Hepatocyte (in vitro differentiated cells): ENCODE data around the gene SH3BP4. TPM values are rescaled to one million over a fixed set of nuclear protein-coding genes. Genes with fewer than 3 reads are reported as not detected.

ENCODE experiments used
- DNase-seq: peaks from one replicate; pipeline ENCODE4 v3.0.0-alpha.2; 2016; ENCODE audit warnings: low spot score
- H2AFZ ChIP-seq: fragments of 200-600 bp; sonication (generic); 2 replicates; pipeline ENCODE4 v1.6.0; 2016; ENCODE audit warnings: antibody characterized with exemption, mild to moderate bottlenecking
- H3K27ac ChIP-seq: fragments of 200-600 bp; sonication (generic); 2 replicates; pipeline ENCODE4 v1.5.1; 2016; ENCODE audit warnings: mild to moderate bottlenecking
- H3K27me3 ChIP-seq: fragments of 200-600 bp; sonication (generic); 2 replicates; pipeline ENCODE4 v1.6.1; 2016
- H3K36me3 ChIP-seq: fragments of 200-600 bp; sonication (generic); replicated peaks from 2 replicates; pipeline ENCODE4 v1.5.1; 2016; ENCODE audit warnings: low read depth; ENCODE audit not compliant: insufficient read depth
- H3K4me1 ChIP-seq: fragments of 200-600 bp; sonication (generic); 2 replicates; pipeline ENCODE4 v1.5.1; 2016; ENCODE audit warnings: mild to moderate bottlenecking, moderate library complexity; ENCODE audit not compliant: insufficient read depth
- H3K4me2 ChIP-seq: fragments of 200-600 bp; sonication (generic); 2 replicates; pipeline ENCODE4 v1.6.0; 2016
- H3K4me3 ChIP-seq: fragments of 200-600 bp; sonication (generic); 2 replicates; pipeline ENCODE4 v1.5.1; 2016; ENCODE audit warnings: mild to moderate bottlenecking
- H3K79me2 ChIP-seq: fragments of 200-600 bp; sonication (generic); 2 replicates; pipeline ENCODE4 v1.6.0; 2017; ENCODE audit warnings: mild to moderate bottlenecking
- H3K9me2 ChIP-seq: fragments of 200-600 bp; sonication (generic); replicated peaks from 2 replicates; pipeline ENCODE4 v1.6.0; 2017; ENCODE audit warnings: mild to moderate bottlenecking; ENCODE audit not compliant: insufficient read depth
- H3K9me3 ChIP-seq: fragments of 200-600 bp; sonication (generic); 2 replicates; pipeline ENCODE4 v1.5.1; 2016; ENCODE audit warnings: low read depth, mild to moderate bottlenecking
- H4K20me1 ChIP-seq: fragments of 200-600 bp; sonication (generic); 2 replicates; pipeline ENCODE4 v1.6.0; 2016; ENCODE audit warnings: mild to moderate bottlenecking; ENCODE audit not compliant: insufficient read depth, poor library complexity, severe bottlenecking
- EZH2 ChIP-seq: fragments of 200-600 bp; sonication (generic); IDR thresholded peaks from 2 replicates; pipeline ENCODE4 v1.6.1; 2016; ENCODE audit warnings: antibody characterized with exemption, mild to moderate bottlenecking, borderline replicate concordance
- EZH2phosphoT487 ChIP-seq: fragments of 200-600 bp; sonication (generic); IDR thresholded peaks from one replicate; pipeline ENCODE4 v1.6.1; 2018; ENCODE audit warnings: antibody characterized with exemption, mild to moderate bottlenecking, low read depth, moderate library complexity; ENCODE audit not compliant: unreplicated experiment, severe bottlenecking
- WGBS: methylation state at CpG from one replicate; pipeline ENCODE4 v1.1.6; 2016; ENCODE audit warnings: low lambda C conversion rate; ENCODE audit errors: missing lambda C conversion rate; 5-methylcytosine and 5-hydroxymethylcytosine counted together
- polyA plus RNA-seq: library from polyadenylated mRNA; unstranded; fragments of >200 nt; fragmentation: Nextera tagmentation; extraction: Ambion mirVana; gene quantifications from 2 replicates; pipeline ENCODE4 v1.2.1, GENCODE V29; 2016
- total RNA-seq: library from RNA; depleted of rRNA; stranded (reverse); fragments of >200 nt; gene quantifications from 2 replicates; pipeline ENCODE4 v1.2.3, GENCODE V29; 2014
- TF ChIP-seq, protein P1 (sequence below): fragments of 200-600 bp; sonication (generic); IDR thresholded peaks from 2 replicates; pipeline ENCODE4 v1.5.1; 2016; ENCODE audit warnings: antibody characterized with exemption, mild to moderate bottlenecking; ENCODE audit not compliant: poor library complexity

The SH3BP4 gene
- total and polyA plus RNA-seq, 2 experiments from 2014 or later: 23.3 to 32.0 TPM

DNA sequence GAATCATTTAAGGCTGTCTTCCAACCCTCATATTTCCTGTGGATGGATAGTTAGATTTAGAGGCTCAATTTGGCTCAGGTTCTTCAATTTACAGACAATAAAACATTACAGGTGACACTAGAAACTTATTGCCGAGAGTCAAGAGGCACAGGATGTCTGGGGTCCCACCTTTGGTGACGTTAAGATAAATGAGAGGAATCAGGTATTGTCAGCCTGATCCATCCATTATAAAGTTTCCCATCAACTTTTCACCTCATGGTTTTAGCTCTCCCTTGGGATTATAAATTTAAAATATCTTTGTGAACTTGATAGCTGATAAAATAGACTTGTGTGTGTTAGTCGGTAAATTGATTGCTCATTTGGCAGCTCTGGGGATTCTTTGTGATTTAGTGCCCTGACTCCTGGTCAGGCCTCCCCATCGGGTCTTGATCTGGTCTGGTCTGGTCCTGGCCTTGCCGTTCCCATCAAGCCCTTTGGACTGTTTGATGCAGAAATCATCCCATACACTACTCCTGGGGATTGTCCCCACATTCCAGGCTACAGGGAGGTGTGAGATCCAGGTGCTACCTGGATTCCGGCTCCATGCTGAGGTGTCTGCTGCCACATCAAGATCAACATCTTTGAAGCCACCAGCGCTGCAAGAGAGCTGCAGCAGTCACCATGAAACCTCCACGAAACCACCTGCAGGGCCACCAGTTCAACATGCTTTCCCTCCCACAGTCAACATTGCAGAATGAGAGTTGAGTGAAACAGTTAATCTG is 130.9 kb downstream of the SH3BP4 start:
- no peaks in the 10 kb centered on the region for H3K9me3 ChIP-seq
- TF ChIP-seq, protein P1, sequence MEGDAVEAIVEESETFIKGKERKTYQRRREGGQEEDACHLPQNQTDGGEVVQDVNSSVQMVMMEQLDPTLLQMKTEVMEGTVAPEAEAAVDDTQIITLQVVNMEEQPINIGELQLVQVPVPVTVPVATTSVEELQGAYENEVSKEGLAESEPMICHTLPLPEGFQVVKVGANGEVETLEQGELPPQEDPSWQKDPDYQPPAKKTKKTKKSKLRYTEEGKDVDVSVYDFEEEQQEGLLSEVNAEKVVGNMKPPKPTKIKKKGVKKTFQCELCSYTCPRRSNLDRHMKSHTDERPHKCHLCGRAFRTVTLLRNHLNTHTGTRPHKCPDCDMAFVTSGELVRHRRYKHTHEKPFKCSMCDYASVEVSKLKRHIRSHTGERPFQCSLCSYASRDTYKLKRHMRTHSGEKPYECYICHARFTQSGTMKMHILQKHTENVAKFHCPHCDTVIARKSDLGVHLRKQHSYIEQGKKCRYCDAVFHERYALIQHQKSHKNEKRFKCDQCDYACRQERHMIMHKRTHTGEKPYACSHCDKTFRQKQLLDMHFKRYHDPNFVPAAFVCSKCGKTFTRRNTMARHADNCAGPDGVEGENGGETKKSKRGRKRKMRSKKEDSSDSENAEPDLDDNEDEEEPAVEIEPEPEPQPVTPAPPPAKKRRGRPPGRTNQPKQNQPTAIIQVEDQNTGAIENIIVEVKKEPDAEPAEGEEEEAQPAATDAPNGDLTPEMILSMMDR: no peak
- WGBS: 85% methylated on average over 8 of the region's 8 CpGs

DNA sequence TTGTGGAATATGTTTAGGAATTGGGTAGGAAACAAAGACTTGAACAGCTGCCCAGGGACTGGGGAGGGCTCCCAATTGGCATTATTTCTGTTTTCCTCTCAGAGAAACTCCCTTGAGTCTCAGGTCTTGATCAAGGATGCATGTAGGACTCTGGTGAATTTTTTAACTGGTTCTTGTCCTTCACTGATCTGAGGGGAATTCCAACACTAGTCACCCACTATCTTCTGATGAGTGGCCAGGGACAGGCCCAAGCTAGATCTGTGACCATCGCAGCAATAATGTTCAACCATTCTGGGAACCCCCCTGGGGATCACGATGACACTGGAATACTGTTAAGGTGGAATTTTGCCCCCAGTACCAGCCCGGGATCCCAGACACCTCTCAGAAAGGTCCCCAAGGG is 132.0 kb downstream of the SH3BP4 start:
- H3K4me3 ChIP-seq: no peak overlapping the region
- H4K20me1 ChIP-seq: no peaks in the 10 kb centered on the region
- no peaks in the 10 kb centered on the region for H3K4me1 ChIP-seq
- DNase-seq: no peak
- no peak overlapping the region for H2AFZ ChIP-seq
- no peaks in the 10 kb centered on the region for H3K36me3 ChIP-seq
- no peaks in the 10 kb centered on the region for H3K27me3 ChIP-seq
- no peak overlapping the region for H3K4me2 ChIP-seq
- H3K79me2 ChIP-seq: no peaks in the 10 kb centered on the region
- H3K27ac ChIP-seq: no peak overlapping the region
- no peaks in the 10 kb centered on the region for H3K9me2 ChIP-seq
- H3K9me3 ChIP-seq: no peaks in the 10 kb centered on the region
- TF ChIP-seq, protein P1: no peak
- TF ChIP-seq EZH2phosphoT487: no peak
- no peak for TF ChIP-seq EZH2
- 98% methylated on average over 3 of the region's 3 CpGs for WGBS

More for the DNA sequence above, 130.9 kb downstream of the SH3BP4 start:
- Histone ChIP-seq H3K4me3 (no peak overlapping the region), H4K20me1 (no peaks in the 10 kb centered on the region), H2AFZ (no peak overlapping the region), H3K4me1 (no peaks in the 10 kb centered on the region), H3K36me3 (no peaks in the 10 kb centered on the region), H3K9me2 (no peaks in the 10 kb centered on the region), H3K27ac (no peak overlapping the region), H3K79me2 (no peaks in the 10 kb centered on the region), H3K27me3 (no peaks in the 10 kb centered on the region), H3K4me2 (no peak overlapping the region)
- no peak for DNase-seq

DNA sequence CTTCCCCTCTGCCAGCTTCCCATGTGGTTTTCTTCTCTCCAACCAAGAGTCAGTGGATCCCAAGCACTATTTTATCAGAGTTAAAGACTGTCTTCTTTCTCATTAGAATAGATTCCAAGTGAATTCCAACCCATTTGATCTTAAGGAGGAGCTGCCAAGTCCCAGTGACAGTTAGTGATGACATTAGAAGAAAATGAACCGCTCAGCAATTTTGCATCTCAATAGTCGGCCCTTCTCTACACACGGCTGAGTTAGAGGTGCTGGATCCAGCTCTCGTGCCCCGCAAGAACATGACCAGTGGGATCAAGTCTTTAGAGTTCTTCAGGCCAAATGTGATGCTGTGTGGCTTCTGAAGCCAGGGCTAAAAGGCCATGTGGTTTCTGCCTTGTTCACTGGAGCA is 132.6 kb downstream of the SH3BP4 start:
- Histone ChIP-seq H3K36me3 (no peaks in the 10 kb centered on the region), H3K4me3 (no peak overlapping the region), H3K4me2 (no peak overlapping the region), H3K27ac (no peak overlapping the region), H3K4me1 (no peaks in the 10 kb centered on the region), H3K9me3 (no peaks in the 10 kb centered on the region), H3K9me2 (no peaks in the 10 kb centered on the region), H3K79me2 (no peaks in the 10 kb centered on the region), H3K27me3 (no peaks in the 10 kb centered on the region), H2AFZ (no peak overlapping the region), H4K20me1 (no peaks in the 10 kb centered on the region)
- no peak for TF ChIP-seq EZH2phosphoT487
- no peak for TF ChIP-seq EZH2
- TF ChIP-seq, protein P1: no peak
- no peak for DNase-seq
- 97% methylated on average over 5 of the region's 5 CpGs for WGBS
